HG03342 (cell line): ENCODE data around the gene DDIT4.
"Not testable (repeated sequence)": the region's sequence is repeated elsewhere in the genome, so short reads cannot be mapped to it uniquely, and the experiment has no call there.

Experiments
- ATAC-seq: cut with Tn5 transposase; IDR thresholded peaks from one replicate; pipeline ENCODE4 v1.9.1; 2021; ENCODE audit warnings: mild to moderate bottlenecking, moderate library complexity; ENCODE audit not compliant: unreplicated experiment

DDIT4 gene

DNA sequence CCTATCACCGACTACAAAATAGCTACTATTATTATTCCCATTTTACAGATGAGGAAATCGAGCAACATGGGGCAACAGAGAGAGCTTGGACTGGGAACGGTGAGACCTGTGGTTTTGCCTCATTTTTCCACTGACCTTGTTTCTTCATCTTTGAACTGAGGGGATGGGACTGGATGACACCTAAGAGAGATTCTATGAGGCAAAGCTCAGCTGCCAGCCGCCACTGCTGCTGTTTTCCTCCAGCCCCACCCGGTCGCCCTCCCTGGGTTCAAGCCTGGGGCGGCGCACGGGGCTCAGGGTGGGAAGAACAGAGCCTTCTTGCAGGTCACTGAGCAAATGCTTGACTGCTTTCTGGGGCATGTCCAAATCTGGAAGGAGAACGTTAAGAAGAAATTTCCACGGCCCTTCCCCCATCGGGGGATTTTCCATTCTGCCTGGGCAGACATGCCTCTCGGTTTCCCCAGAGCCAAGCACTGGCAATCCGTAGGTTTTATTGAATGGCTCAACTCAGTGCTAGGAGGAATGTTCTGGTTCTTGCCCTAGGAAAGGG is 12.3 kb downstream of the DDIT4 start:
- ATAC-seq: no peak

DNA sequence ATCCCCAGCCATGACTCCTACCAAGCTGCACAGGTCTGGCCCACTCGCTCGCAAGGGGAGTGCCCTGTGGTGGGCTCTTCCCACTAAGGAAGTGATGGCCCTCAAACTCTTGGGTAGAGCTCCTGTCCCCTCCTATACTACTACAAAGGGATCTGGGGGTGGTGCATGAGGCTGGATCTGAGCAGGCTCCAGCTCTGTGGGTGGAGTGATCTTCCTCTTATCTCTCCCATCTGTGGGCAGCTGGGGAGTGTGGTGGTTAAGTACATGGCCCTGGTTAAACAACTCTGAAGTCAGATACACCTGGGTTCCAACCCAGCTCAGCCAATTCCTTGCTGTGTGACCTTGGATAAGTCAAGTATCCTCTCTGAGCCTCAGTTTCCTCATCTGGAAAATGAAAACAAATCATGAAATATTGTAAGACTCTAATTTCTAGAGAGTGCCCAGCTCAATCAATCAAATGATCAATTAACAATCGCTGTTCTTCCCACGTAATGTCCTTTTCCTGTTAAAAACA is 17.4 kb downstream of the DDIT4 start:
- no peak for ATAC-seq

DNA sequence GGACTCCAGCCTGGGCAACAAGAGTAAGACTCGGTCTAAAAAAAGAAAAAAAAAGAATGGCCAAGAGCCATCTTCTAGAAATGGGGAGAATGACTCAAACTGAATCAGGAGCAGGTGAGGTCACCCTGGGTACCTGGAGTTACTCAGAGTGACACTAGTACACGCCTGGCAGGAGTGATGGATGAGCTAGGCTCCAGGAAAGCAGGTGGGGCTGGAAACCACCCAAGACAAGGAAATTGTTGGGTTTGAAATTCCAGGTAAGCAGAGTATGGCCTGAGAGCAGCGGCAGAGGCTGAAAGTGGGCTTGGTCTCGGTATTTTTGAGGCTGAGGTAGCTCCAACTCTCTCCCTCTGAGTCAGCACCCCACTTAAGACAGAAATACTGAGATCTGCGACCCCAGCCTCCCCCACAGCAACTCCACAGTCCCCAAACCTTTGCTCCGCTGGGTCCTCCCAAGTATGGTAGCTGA is 18.5 kb downstream of the DDIT4 start:
- ATAC-seq: no peak

DNA sequence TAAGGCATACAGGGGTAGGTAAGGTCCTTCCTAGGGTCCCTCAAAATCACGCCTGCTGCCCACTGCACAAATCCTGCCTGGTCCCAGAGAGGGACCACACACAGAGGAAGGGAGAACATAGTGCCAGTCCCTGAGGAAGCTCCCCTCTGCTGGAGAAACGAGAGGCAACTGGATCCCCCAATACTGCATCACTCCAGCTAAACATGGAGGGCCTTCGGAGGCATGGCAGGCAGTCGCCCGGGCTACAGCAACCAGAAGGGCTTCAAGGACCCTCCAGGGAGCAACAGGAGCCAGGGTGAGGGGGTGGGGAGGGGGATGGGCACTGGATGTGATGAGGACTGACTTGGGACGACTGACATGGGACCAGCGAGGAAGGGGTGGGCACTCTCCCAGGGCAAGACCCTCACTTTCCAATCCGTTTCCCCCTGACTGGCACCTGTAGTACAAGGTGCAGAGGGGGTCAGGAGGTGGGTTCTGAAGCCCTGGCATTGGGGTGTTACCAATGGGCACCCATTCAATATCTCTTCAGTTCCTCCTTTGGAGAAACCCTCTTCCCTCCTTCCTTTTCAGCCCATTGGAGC is 21.7 kb downstream of the DDIT4 start:
- ATAC-seq: no peak

DNA sequence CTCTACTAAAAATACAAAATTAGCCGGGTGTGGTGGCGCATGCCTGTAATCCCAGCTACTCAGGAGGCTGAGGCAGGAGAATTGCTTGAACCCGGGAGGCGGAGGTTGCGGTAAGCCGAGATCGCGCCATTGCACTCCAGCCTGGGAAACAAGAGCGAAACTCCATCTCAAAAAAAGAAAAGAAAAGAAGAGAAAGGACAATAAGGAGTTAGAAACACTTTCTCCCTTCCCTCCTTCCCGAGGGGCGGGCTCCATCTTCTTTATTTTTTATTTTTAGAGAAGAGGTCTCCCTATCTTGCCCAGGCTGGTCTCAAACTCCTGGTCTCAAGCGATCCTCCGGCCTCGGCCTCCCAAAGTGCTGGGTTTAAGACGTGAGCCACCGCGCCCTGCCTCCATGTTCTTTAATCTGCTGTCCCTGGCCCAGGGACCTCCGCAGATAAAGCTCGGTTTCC is 23.1 kb downstream of the DDIT4 start:
- not testable (repeated sequence) for ATAC-seq

DNA sequence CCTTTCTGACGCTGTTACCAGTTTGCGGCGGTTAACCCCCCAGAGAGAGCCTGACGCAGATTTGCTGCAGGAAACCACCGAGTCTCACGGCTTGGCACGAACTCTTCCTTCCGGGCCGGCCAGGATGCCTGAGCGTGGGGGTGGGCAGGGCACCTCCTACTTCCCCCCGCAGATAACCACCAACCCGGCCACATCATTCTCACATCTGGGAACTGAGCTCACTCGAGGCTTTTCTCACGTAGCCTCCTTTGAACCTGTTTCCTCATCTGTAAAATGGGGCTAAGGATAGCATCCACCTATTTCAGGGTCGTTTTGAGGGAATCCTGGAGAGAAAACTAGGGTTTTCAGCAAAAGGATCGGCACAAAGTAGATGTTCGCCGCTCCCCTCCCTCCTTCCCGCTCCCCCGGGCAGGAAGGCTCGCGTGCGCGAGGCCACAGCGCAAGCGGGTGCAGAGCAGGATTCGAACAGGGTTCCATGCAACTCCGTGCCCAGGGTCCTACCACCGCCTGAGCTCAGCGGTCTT is 23.6 kb downstream of the DDIT4 start:
- peak; percentile 57 for ATAC-seq

DNA sequence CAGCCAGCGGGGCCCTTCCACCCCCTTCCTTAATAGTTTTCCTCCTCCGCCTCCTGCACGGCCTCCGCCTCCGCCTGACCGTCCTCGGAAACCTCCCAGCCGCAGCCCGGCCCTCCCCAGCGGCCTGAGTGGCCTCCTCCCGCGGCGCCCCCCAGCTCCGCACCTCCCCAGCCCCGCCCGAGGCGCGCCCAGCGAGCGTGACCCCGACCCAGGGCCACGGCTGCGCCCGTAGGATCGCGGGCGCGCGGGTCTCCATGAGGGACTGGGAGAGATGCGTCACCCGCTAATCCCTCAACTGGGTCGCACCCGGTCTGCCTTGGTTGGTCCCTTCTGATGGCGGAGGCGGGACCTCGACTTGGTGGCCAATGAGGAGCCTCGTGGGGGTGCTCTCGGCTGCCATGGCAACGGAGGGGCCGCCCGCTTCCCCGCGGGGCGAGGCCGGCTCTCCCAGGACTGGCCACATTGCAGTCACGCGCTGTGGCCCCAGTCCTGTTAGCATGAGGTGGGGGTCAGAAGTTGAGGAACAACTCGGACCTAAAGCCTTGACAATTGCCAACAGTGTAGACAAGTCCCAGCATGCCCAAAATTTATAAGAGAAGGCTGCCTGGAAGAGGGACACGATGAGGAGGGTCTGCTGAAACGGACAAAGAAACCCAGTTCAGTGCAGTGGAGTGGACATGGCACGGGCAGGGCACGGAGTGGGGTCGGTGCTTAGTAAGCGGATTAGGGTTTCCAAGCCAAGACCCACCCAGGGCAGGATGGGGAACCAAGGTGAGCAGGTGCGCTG is 24.3 kb downstream of the DDIT4 start:
- ATAC-seq: peak; percentile 72

DNA sequence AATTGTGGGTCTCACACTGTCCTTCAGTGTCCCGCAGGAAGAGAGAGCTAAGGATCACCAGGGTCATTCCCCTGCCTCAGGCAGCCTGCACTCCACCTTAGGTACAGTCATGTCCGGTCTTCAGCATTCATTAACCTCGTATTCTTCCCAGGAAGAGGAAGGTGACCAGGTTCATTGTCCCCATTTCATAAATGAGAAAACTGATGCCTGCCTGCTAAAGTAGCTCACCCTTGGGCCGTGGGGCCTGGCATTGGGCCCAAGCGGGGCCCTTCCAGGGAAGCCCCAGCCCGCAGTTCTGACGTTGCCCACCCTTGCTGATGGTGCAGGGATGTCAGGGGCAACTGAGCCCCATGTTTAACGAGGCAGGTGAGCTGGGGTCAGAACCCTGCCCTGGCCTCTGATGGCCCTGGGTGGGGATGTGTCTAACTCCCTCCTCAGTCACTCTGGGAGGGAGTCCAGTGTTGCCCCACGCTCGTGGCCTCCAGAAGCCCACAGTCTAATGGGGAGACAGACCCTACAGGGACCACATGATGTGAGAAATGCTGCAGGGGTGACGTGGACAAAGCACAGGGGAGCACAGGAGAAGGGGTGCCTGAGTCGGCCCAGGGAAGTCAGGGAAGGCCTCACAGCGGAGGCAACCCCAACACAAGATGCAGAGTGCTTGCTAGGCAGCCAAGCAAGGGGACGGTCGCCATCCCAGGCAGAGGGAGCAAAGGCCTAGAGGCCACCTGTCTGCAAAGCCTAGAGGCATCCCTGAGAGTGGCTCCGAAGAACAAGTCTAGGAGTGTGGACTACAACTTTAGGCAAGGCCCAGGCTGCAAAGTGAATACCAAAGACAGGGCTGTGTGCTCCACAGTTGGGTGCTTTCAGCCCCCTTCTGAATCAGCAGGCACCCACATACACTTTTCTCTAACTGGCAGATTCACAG is 25.1 kb downstream of the DDIT4 start:
- no peak for ATAC-seq

DNA sequence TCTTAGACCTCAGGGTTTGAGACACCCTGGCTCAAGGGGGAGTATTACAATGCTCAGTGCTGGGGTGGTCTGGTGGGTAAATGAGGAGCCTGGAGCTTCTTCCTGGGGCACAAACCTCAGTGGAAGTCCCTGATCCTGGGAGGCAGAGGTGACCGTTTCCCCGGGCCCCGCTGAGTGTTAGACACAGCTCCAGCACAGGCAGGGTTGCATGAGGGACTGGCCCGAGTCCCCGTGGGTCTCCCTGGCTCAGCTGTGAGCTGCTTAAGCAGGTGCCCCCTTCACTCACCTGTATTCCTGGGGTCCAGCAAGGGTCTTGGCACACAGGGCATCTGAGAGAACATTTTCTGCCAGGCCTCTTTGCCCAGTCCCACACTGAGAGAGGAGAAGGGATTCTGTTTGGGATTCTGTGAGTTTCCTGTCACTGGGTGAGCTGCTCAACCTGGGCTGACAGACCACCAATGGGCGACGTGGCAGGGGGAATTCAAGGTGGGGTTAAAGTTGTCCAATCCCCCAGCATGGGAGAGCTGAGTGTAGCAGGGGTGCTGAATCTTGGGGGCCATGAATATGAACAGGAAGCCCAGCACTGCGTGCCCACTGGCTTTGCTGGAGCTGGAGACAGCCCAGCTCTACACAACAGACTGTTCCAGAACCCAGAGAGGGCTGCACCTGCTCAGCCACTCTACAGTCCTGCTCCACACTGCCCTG is 29.9 kb downstream of the DDIT4 start:
- ATAC-seq: no peak

DNA sequence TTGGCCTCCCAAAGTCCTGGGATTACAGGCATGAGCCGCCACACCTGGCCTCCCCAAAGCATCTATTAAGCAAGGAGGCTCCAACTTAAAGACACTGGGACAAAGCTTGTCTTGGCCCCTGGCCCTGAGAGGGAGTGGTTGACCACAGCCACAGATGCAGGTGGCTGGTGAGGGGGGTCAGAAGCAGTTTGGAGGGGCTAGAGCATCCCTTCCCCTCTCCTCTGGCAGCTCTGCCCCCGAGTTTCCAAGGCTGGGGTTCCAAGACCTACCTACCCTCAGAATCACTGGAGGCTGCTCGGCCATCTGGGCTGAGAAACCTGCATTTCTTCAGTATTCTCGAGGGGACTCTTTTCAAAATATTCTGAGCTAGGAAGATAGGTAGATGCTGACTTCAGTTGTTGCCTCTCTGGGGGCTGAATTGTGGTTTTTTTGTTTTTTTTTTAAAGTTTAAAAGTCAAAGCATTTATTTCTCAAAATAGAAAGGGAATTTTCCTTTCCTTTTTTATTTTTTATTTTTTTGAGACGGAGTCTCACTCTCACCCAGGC is 32.6 kb downstream of the DDIT4 start:
- ATAC-seq: no peak

DNA sequence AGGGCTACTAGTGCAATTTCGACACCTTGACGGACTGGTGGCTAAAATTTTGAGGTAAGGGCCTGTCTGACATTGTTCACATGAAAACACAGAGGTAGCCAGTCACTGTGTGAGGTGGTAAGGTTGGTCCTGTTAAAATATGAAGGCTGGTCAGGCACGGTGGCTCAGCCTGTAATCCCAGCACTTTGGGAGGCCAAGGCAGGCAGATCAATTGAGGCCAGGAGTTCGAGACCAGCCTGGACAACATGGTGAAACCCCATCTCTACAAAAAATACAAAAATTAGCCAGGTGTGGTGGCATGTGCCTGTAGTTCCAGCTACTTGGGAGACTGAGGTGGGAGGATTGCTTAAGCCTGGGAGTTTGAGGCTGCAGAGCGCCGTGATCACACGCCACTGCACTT is 34.0 kb downstream of the DDIT4 start:
- not testable (repeated sequence) for ATAC-seq

DNA sequence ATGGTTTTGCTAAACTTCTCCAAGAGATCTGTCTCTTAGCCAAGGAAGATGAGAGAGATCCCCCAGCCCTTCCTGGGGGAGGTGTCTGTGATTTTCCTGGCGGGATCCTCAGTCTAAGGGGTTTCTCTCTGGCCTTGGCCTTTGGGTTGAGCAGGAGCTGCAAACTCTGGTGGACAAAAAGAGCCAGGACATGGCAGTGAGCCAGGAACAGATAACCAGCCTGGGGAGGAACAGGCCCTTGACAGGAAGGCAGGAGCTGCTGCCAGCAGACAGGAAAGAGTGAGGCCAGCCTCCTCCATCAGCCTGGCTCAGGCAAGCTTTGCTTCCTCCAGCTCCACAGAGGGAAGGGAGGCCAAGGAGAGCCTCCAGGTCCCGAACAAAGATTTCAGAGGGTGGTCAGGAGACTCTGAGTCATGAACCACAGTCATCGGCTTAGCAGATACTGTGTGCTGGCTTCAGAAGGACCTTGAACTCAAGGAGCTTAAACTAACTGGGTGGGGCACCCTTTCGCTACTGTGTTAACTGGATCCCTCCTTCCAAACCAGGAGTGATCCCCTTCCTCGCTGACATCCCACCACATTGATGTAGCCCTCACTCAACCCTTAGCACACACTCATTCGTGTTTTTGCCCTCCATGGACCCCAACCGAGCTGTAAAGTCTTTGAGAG is 34.7 kb downstream of the DDIT4 start:
- ATAC-seq: no peak

DNA sequence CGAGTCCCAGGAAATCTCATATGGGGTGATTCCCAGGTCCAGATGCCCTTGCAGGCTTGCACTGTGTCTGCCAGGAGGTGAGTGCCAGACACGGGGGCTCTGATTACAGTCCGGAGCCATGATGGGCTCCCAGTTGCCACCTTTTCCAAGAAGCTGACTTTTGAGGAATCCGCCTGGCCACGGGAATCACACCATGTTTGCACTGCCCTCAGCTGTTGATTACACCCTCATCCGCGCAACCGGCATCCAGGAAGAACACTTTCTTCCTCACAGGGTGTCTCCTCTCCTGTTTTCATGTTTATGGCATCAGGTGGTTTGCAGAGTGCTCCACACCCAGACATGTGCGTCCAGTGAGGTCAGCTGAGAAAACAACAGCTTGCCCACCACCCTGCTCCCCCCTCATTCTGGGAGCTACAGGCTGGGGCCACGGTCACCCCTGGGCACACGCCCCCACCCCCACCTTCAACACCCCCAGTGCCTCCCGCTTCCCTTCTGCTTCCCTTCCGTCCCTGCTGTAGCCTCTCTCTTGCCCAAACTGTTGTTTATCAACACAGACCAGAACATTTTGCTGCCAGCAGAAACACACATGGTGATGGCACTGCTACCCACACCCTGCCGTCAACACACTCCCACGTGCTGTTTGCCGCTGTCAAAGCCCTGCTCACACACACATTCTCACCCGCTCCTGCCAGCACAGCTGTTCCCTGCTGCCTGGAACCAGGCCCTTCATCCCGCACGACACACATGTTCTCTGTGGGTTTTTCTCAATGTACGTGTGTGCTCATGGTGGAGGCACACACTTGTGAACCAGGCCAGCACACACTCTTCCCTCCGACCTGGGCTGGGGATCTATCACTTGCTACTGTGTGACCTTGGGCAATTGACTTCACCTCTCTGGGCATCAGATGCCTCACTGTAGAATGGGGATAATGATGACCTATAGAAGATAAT is 35.8 kb downstream of the DDIT4 start:
- ATAC-seq: no peak

DNA sequence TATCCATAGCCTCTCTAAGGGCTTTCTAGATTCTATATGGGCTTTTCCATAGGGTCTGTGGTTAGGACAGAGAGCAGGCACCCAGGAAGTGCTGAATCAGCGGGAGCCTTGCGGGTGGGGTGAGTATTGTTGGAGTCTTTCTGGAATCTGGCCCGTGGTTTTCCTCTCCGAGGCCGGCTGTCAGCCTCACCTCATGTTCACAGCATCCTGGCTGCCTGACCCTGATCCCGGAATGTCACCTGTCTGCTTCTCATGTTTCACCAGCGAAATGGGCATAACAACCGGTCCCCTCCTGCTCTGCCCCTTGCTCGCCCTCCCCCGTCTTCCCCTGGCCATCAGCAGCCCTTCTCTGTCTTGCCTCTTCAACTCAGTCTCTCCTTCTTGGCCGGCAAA is 36.5 kb downstream of the DDIT4 start:
- ATAC-seq: no peak

DNA sequence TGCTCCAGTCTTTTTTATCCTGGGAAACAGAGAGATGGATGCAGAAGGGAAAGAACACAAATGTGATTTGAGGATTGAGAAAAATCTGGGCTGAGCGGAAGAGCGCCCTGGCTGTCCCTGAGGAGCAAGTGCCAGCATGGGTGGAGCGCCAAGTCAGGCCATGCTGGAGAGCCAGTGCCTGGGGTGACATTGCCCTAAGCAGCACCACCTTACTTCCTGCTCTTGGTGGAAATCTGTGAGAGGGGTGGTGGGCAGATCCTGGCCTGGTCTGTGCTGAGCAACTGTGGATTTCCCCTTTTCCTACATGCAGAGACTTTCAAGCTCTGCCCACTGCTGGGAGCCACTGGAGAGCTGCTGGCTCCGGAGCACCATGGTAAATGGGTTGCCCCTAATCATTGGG is 36.9 kb downstream of the DDIT4 start:
- no peak for ATAC-seq

DNA sequence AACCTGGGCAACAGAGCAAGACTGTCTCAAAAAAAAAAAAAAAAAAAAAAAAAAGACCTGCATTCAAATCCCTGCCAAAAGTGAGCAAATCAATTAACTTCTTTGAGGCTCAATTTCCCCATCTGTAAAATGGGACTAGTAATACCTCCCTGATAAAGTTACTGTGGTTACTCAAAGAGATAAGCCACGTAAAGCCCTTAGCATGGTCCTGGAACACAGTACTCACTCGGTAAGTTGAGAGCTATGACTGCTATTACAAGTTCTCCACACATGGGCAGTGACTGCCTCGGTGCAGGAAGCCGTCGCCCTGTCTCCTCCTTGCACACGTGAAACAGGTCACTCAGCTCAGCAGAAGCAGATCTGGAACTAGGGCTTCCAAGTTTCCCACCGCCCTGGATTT is 37.9 kb downstream of the DDIT4 start:
- ATAC-seq: no peak

DNA sequence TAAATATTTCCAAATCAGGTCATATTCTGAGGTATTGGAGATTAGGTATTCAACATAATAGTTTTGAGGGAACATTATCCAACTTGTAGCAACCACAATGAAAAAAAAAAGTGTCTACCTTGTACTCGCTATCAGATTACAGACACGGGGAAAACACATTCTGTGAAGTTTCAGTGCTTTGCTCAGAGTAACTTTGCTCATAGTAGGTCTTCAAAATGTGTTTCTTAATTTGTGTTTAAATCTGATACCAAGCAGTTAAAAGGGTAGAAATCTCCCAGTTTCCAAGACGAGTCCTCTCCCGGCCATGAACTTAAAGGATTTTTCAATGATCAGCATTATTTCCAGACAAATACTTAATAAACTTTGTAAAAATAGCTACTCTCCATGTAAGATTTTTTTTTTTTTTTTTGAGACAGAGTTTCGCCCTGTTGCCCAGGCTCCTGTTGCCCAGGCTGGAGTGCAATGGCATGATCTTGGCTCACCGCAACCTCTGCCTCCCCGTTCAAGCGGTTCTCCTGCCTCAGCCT is 39.2 kb downstream of the DDIT4 start:
- no peak for ATAC-seq

DNA sequence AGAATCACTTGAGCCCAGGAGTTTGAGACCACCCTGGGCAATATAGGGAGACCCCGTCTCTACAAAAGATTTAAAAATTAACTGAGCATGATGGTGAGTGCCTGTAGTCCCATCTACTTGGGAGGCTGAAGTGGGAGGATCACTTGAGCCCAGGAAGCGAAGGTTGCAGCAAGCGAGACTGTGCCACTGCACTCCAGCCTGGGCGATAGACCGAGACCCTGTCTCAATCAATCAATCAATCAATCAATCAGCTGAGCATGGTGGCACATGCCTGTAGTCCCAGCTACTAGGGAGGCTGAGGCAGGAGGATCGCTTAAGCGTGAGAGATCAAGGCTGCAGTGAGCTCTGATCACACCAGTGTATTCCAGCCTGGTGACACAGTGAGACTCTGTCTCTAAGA is 40.5 kb downstream of the DDIT4 start:
- no peak for ATAC-seq
